SU-DHL-6 (cell line): ENCODE data around the gene TNS3.

Source experiments
- H2AFZ ChIP-seq: fragments of 200-600 bp; sonication (generic); 2 replicates; pipeline ENCODE4 v1.6.1; 2014; ENCODE audit warnings: low read depth, mild to moderate bottlenecking, moderate library complexity, mixed read lengths, antibody characterized with exemption, low read length; ENCODE audit not compliant: severe bottlenecking
- H3F3A ChIP-seq: fragments of 200-600 bp; shearing (Covaris generic); 2 replicates; pipeline ENCODE4 v1.6.0; 2016; ENCODE audit warnings: antibody characterized with exemption, mild to moderate bottlenecking; ENCODE audit not compliant: insufficient read depth
- H3K27ac ChIP-seq: fragments of 200-600 bp; sonication (generic); 2 replicates; pipeline ENCODE4 v1.5.1; 2016; ENCODE audit warnings: low read depth, mild to moderate bottlenecking, low read length, moderate library complexity, mixed read lengths
- H3K27me3 ChIP-seq: fragments of 200-600 bp; sonication (generic), shearing (Covaris generic); 2 replicates; pipeline ENCODE4 v1.6.0; 2014; ENCODE audit warnings: mild to moderate bottlenecking, low read length
- H3K36me3 ChIP-seq: fragments of 200-600 bp; sonication (generic); 2 replicates; pipeline ENCODE4 v1.6.1; 2014; ENCODE audit warnings: mild to moderate bottlenecking, low read length, mixed read lengths
- H3K4me2 ChIP-seq: fragments of 300-600, 200-600 bp; shearing (Covaris generic), sonication (generic); 2 replicates; pipeline ENCODE4 v1.6.0; 2014; ENCODE audit warnings: low read length, low read depth, mild to moderate bottlenecking; ENCODE audit not compliant: poor library complexity, severe bottlenecking
- H3K4me3 ChIP-seq: fragments of 200-600 bp; sonication (generic); 2 replicates; pipeline ENCODE4 v1.5.1; 2014; ENCODE audit warnings: antibody characterized with exemption, low read length, mild to moderate bottlenecking, mixed read lengths; ENCODE audit not compliant: insufficient read depth, poor library complexity, severe bottlenecking
- H3K79me2 ChIP-seq: fragments of 200-600 bp; sonication (generic); 2 replicates; pipeline ENCODE4 v1.6.1; 2014; ENCODE audit warnings: mild to moderate bottlenecking, low read length, moderate library complexity; ENCODE audit not compliant: insufficient read depth
- H3K9ac ChIP-seq: fragments of 200-600 bp; sonication (generic); 2 replicates; pipeline ENCODE4 v1.7.0; 2014; ENCODE audit warnings: mild to moderate bottlenecking, low read length
- H3K9me2 ChIP-seq: fragments of 200-600 bp; sonication (generic); replicated peaks from 2 replicates; pipeline ENCODE4 v1.6.1; 2014; ENCODE audit warnings: low read length; ENCODE audit not compliant: insufficient read depth
- H3K9me3 ChIP-seq: fragments of 200-600 bp; sonication (generic); 2 replicates; pipeline ENCODE4 v1.6.1; 2014; ENCODE audit warnings: low read length, mixed read lengths; ENCODE audit not compliant: insufficient read depth
- H4K20me1 ChIP-seq: fragments of 200-600 bp; sonication (generic); 2 replicates; pipeline ENCODE4 v1.6.1; 2014; ENCODE audit warnings: low read depth, mild to moderate bottlenecking, antibody characterized with exemption, low read length, moderate library complexity, mixed read lengths
- CTCF ChIP-seq: fragments of 200-600 bp; sonication (generic); IDR thresholded peaks from one replicate; pipeline ENCODE4 v1.5.1; 2017; ENCODE audit warnings: antibody characterized with exemption, mild to moderate bottlenecking, low read length, moderate library complexity; ENCODE audit not compliant: insufficient read depth, poor library complexity, severe bottlenecking
- EZH2phosphoT487 ChIP-seq: fragments of 200-600 bp; sonication (generic), shearing (Covaris generic); conservative IDR thresholded peaks from 2 replicates; pipeline ENCODE4 v1.6.1; 2018; ENCODE audit warnings: mild to moderate bottlenecking, antibody characterized with exemption, low read length, moderate library complexity, mixed read lengths

TNS3 gene

GRCh38 chr7:47546171-47546570 lies 35.7 kb downstream of the TNS3 start:
- Histone ChIP-seq H3K4me2 (no peak overlapping the region), H2AFZ (no peak overlapping the region), H3K79me2 (peaks cover 35% of the 10 kb centered on the region), H3K36me3 (no peaks in the 10 kb centered on the region), H4K20me1 (no peaks in the 10 kb centered on the region; the same call in 1 of the 2 replicates), H3F3A (no peaks in the 10 kb centered on the region), H3K4me3 (no peak overlapping the region), H3K27ac (no peak overlapping the region), H3K9me2 (no peaks in the 10 kb centered on the region), H3K9me3 (no peaks in the 10 kb centered on the region), H3K27me3 (no peaks in the 10 kb centered on the region), H3K9ac (no peak overlapping the region)
- TF ChIP-seq EZH2phosphoT487: no peak
- TF ChIP-seq CTCF: no peak

- H3F3A ChIP-seq: no peaks in the 10 kb centered on the region
- H3K79me2 ChIP-seq: peaks cover 36% of the 10 kb centered on the region; the same call in 1 of the 2 replicates
- H2AFZ ChIP-seq: no peak overlapping the region
- no peak for TF ChIP-seq EZH2phosphoT487
- TF ChIP-seq CTCF: no peak
- H3K9ac ChIP-seq: no peak overlapping the region
- no peaks in the 10 kb centered on the region for H3K36me3 ChIP-seq
- no peak overlapping the region for H3K4me2 ChIP-seq
- H3K27me3 ChIP-seq: no peaks in the 10 kb centered on the region
- no peaks in the 10 kb centered on the region for H3K9me2 ChIP-seq
- no peak overlapping the region for H3K27ac ChIP-seq
- H4K20me1 ChIP-seq: no peaks in the 10 kb centered on the region
- H3K4me3 ChIP-seq: no peak overlapping the region
- no peaks in the 10 kb centered on the region for H3K9me3 ChIP-seq
Measured at GRCh38 chr7:47544416-47544815, 37.5 kb downstream of the TNS3 start.

- Histone ChIP-seq H3K79me2 (peaks cover 40% of the 10 kb centered on the region), H3K9me2 (no peaks in the 10 kb centered on the region), H3K36me3 (no peaks in the 10 kb centered on the region), H4K20me1 (no peaks in the 10 kb centered on the region), H3K9ac (no peak overlapping the region), H3K4me3 (no peak overlapping the region), H3K4me2 (no peak overlapping the region), H3K27ac (no peak overlapping the region), H3K27me3 (no peaks in the 10 kb centered on the region), H3K9me3 (no peaks in the 10 kb centered on the region), H3F3A (no peaks in the 10 kb centered on the region), H2AFZ (no peak overlapping the region)
- no peak for TF ChIP-seq EZH2phosphoT487
- TF ChIP-seq CTCF: no peak
Measured at GRCh38 chr7:47543714-47544113, 38.2 kb downstream of the TNS3 start.

- Histone ChIP-seq H3K27ac (no peak overlapping the region), H3K9me2 (no peaks in the 10 kb centered on the region), H3F3A (no peaks in the 10 kb centered on the region), H3K79me2 (peaks cover 42% of the 10 kb centered on the region), H3K4me3 (no peak overlapping the region), H3K9me3 (no peaks in the 10 kb centered on the region), H3K36me3 (no peaks in the 10 kb centered on the region), H2AFZ (no peak overlapping the region), H3K4me2 (no peak overlapping the region), H3K9ac (no peak overlapping the region), H3K27me3 (no peaks in the 10 kb centered on the region), H4K20me1 (no peaks in the 10 kb centered on the region)
- no peak for TF ChIP-seq CTCF
- TF ChIP-seq EZH2phosphoT487: no peak
Measured at GRCh38 chr7:47543056-47543455, 38.9 kb downstream of the TNS3 start.
